ENCODE measurements around the gene LY6G6F.

The LY6G6F gene

DNA sequence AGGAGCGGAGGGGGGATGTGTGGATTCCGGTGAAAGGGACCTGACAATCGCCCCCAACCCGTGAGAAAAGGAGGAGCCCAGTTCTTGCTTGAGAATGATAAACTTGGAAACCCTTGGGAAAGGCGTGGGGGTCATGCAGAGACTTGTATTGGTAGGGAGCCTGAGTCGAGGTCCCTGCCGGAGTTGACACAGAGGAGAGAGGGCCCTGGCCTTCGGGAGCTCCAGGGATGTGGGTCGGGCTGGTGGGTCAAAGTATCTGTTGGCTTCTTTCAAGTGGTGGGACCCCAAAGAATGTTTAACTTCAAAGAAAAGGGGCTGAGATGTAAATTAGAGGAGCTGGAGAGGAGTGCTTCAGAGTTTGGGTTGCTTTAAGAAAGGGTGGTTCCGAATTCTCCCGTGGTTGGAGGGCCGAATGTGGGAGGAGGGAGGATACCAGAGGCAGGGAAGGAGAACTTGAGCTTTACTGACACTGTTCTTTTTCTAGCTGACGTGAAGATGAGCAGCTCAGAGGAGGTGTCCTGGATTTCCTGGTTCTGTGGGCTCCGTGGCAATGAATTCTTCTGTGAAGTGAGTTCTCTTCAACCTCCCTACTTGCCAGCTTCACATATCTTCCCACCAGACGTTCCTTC is 40.2 kb upstream of the LY6G6F start:
- Histone ChIP-seq H3K36me3 (peaks cover 49 to 75% (median 65%) of the 10 kb centered on the region in 11 experiments), H3K4me1 (peaks cover 40 to 61% (median 49%) of the 10 kb centered on the region in 10 experiments)

DNA sequence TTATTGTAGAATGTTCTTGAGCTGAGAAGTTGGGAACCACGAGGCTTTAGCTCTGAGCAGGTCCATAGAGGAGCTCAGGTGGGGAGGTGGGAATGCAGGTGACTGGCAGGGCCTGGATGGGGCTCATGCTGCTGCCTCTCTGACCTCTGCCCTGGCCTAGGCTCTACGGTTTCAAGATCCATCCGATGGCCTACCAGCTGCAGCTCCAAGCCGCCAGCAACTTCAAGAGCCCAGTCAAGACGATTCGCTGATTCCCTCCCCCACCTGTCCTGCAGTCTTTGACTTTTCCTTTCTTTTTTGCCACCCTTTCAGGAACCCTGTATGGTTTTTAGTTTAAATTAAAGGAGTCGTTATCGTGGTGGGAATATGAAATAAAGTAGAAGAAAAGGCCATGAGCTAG is 37.0 kb upstream of the LY6G6F start, which contains the start of gene LY6G5B:
LY6G5B (plus strand) TSS at position 301 of the 400 bp plus-strand sequence. CDS start 975 bp downstream, outside the sequence.
- no peak for TF ChIP-seq Cebpa-rat (IDR thresholded peaks at IDR 0.05)
- Histone ChIP-seq H3K27me3 (no peaks in the 10 kb centered on the region), H3K36me3 (peaks cover 73 to 82% (median 76%) of the 10 kb centered on the region in 11 experiments), H3K9me3 (replicated peaks in 1 of 11) (no peaks in the 10 kb centered on the region), H3K27ac (no peak within 1 kb of the TSS), H3K9ac (peak within 1 kb of the TSS in 8 of 11 experiments; percentile 3 to 94 (median 26); a peak in 6 of 22 replicates), H3K4me2 (0 out of 22 replicates have a peak within 1 kb of the TSS, but pooled peaks of 1 of the 11 experiments have one; percentile 84), H4K20me1 (peaks cover 2 to 70% (median 36%) of the 10 kb centered on the region in 11 experiments; a peak in 17 of 22 replicates), H3K4me3 (no peak within 1 kb of the TSS), H3K4me1 (peaks cover 11 to 32% (median 20%) of the 10 kb centered on the region in 10 experiments)

More for the DNA sequence above, 40.2 kb upstream of the LY6G6F start:
- H3K27ac ChIP-seq, result peak overlapping the region; percentile 66 to 99 (median 93)
- H3K9me3 ChIP-seq (replicated peaks in 1 of 11), result no peaks in the 10 kb centered on the region
- H3K4me3 ChIP-seq, result peak overlapping the region; percentile 77 to 97 (median 95)
- H4K20me1 ChIP-seq, result peaks cover 2 to 51% (median 31%) of the 10 kb centered on the region in 11 experiments; a peak in 17 of 22 replicates
- H3K9ac ChIP-seq, result peak overlapping the region; percentile 89 to 97 (median 94)
- H3K4me2 ChIP-seq, result peak overlapping the region; percentile 78 to 98 (median 92)
- no peaks in the 10 kb centered on the region for H3K27me3 ChIP-seq
- no peak for TF ChIP-seq Cebpa-rat (IDR thresholded peaks at IDR 0.05)

DNA sequence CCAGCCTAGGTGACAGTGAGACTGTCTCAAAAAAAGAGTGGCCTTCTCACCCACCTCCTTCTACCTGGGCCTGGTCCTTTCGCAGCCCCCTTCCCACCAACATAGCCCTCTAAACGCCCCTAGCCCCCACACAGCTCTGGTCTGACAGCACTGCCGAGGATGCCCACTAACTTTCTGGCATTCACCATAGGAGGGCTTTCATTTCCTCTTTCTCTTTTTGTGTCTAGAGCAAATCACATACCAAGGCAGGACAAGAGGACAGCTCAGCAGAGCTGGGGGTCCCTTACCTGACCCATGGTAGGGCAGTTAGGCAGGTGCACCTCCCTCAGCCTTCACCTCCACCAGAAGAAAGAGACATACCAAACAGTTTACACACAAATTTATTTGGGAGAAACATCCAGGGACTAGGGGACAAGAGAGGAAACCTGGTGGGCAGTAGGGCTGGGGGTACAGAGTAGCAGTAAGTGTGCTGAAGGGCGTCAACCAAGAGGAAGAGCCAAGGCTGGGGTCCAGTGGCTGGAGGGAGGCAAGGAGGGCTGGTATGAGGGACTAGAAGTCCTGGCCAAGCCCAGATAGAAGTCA is 30.3 kb upstream of the LY6G6F start:
- peaks cover 0 to 64% (median 11%) of the 10 kb centered on the region in 11 experiments; a peak in 12 of 22 replicates for H4K20me1 ChIP-seq
- peaks cover 26 to 43% (median 34%) of the 10 kb centered on the region in 11 experiments for H3K36me3 ChIP-seq
- no peak overlapping the region for H3K4me3 ChIP-seq
- H3K4me2 ChIP-seq, result peak overlapping the region; percentile 7 to 59 (median 21); a peak in 15 of 22 replicates
- H3K27me3 ChIP-seq, result no peaks in the 10 kb centered on the region
- H3K4me1 ChIP-seq, result peaks cover 30 to 51% (median 46%) of the 10 kb centered on the region in 10 experiments
- no peak for TF ChIP-seq Cebpa-rat (IDR thresholded peaks at IDR 0.05)
- peak overlapping the region in 2 of 11 experiments; percentile 1 to 29; a peak in 2 of 22 replicates for H3K9ac ChIP-seq
- no peaks in the 10 kb centered on the region for H3K9me3 ChIP-seq (replicated peaks in 1 of 11)
- no peak overlapping the region for H3K27ac ChIP-seq

DNA sequence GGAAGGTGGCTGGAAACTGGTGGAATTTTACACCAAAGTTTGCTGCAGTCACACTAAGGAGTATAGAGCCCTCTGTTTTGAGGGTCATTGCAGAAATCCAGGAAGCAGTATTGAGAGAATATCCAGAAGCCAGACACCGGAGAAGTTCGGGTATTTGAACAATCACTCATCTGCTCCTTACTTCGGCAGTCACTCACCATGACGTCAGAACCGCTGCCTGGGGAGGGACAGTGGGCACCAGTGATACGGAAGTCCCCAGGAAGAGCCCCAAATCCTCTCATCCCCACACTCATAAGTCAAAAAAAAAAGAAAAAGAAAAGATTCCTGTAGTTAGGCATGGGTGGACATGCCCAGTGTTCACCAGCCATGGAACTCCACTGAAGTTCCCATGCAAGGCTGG is 29.8 kb upstream of the LY6G6F start:
- TF ChIP-seq Cebpa-rat (IDR thresholded peaks at IDR 0.05), result no peak
- no peak overlapping the region for H3K27ac ChIP-seq
- H4K20me1 ChIP-seq, result peaks cover 0 to 59% (median 10%) of the 10 kb centered on the region in 11 experiments; a peak in 12 of 22 replicates
- no peaks in the 10 kb centered on the region for H3K27me3 ChIP-seq
- peaks cover 35 to 56% (median 51%) of the 10 kb centered on the region in 10 experiments for H3K4me1 ChIP-seq
- no peak overlapping the region for H3K4me3 ChIP-seq
- no peaks in the 10 kb centered on the region for H3K9me3 ChIP-seq (replicated peaks in 1 of 11)
- peaks cover 21 to 38% (median 29%) of the 10 kb centered on the region in 11 experiments for H3K36me3 ChIP-seq
- peak overlapping the region in 7 of 11 experiments; percentile 16 to 59 (median 32); a peak in 10 of 22 replicates for H3K4me2 ChIP-seq
- 0 out of 22 replicates have a peak overlapping the region, but pooled peaks of 1 of the 11 experiments have one; percentile 29 for H3K9ac ChIP-seq

DNA sequence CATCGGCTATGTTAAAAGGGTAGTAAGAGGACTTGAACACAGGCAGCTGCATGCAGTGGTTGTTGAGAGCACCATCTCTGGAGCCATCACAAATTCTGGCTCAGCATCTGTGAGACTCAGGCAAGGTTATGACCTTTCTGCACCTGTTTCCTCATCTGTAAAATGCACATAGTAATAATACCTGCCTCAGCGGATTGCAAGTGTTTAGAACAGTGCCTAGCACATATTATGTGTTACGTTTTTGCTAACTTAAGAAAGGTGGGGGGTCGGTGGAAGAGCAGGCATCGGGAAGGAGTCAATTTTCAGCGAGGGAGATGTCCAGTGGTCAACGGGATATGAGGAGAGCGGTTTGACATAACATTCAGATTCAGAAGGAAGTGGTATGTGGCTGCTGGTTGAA is 28.7 kb upstream of the LY6G6F start:
- Histone ChIP-seq H3K36me3 (peaks cover 10 to 30% (median 20%) of the 10 kb centered on the region in 11 experiments), H3K9ac (no peak overlapping the region), H3K27me3 (no peaks in the 10 kb centered on the region), H4K20me1 (peaks cover 0 to 52% (median 7%) of the 10 kb centered on the region in 11 experiments; a peak in 8 of 22 replicates), H3K9me3 (replicated peaks in 1 of 11) (no peaks in the 10 kb centered on the region), H3K27ac (no peak overlapping the region), H3K4me1 (peaks cover 36 to 64% (median 57%) of the 10 kb centered on the region in 10 experiments), H3K4me2 (peak overlapping the region in 7 of 11 experiments; percentile 1 to 99 (median 22); a peak in 8 of 22 replicates), H3K4me3 (no peak overlapping the region)
- no peak for TF ChIP-seq Cebpa-rat (IDR thresholded peaks at IDR 0.05)

DNA sequence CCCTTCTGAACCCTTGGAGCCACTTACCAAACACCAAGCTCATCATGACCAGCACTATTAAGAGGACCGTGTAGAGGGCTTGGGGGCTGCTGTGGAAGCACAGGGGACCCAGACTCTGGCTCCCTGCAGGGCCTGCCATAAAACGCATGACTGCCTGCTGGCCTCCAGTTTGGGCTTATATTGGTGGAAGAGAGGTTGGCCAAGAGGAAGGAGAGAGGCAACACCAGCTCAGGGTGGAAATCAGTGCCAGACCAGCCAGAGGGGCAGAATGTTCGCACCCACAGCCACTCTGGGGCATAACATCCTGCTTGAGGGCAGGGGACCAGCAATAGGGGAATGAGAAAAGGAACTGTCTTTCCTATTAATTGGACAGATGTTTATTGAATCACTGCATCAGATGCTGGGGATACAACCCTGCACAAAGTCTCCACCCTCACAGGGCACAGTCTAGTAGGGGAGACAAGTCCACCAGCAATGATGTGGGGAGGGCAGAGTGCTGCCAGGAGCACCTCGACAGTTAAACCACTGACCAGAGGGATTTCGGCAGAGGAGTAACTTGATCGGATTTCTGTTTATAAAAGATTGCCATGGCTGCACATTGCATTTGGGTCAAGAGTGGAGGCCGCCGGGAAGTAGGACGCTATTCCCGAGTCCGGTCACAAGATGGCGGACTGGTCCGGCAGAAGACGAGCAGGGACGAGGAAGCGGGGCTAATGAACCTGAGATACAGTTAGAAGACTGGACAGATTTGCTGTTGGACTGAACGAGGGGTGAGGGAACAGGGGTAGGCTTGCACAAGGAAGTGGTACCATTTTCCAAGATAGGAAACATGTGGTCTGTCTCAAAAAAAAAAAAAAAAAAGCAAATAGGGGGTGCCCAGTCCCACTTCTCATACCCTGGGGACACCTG is 26.2 kb upstream of the LY6G6F start, which contains the start of gene LY6G5C:
LY6G5C (minus strand) TSS at position 842 of the 909 bp plus-strand sequence; CDS start at position 148, 694 bp downstream.
- Histone ChIP-seq H3K27me3 (no peaks in the 10 kb centered on the region), H3K9me3 (replicated peaks in 1 of 11) (no peaks in the 10 kb centered on the region), H3K4me2 (peak within 1 kb of the TSS; percentile 90 to 99 (median 96)), H3K9ac (peak within 1 kb of the TSS; percentile 58 to 81 (median 74)), H3K36me3 (peaks cover 19 to 29% (median 24%) of the 10 kb centered on the region in 11 experiments), H3K27ac (peak within 1 kb of the TSS; percentile 47 to 79 (median 70); a peak in 21 of 22 replicates), H3K4me3 (peak within 1 kb of the TSS; percentile 39 to 70 (median 58)), H3K4me1 (peaks cover 35 to 64% (median 57%) of the 10 kb centered on the region in 10 experiments), H4K20me1 (peaks cover 0 to 37% (median 0%) of the 10 kb centered on the region in 11 experiments; a peak in 6 of 22 replicates)
- no peak for TF ChIP-seq Cebpa-rat (IDR thresholded peaks at IDR 0.05)

DNA sequence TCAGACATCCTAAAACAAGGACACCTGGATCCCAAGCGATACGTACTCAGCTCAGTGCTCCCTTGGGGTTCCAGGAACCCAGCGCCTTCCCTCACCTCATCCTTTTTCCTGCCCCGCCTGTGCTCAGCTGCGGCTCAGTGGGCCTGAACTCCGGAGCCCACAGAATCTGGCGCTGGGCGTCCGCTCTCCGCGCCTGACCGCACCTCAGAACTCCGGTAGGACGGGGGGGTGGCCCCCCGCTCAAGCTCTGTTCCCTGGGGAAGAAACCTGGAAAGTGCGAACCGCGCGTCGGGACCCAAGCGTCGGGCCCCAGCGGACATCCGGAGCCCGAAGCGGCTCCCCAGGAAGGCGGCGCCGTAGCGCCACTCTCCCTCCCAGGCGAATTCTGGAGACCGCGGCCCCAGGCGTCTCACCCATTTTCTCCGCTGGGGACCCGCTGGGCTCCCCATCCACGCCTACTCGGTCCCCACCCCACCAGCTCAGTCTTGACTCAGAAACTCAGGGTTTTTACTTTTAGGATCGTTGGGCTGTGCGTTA is 25.5 kb upstream of the LY6G6F start:
- Histone ChIP-seq H3K4me3 (peak overlapping the region; percentile 39 to 70 (median 58)), H3K4me2 (peak overlapping the region; percentile 90 to 99 (median 96)), H3K27me3 (no peaks in the 10 kb centered on the region), H3K27ac (peak overlapping the region; percentile 47 to 79 (median 70); a peak in 21 of 22 replicates), H3K9me3 (replicated peaks in 1 of 11) (no peaks in the 10 kb centered on the region), H4K20me1 (peaks cover 0 to 34% (median 0%) of the 10 kb centered on the region in 11 experiments; a peak in 3 of 22 replicates), H3K9ac (peak overlapping the region; percentile 58 to 81 (median 74)), H3K36me3 (peaks cover 24 to 36% (median 31%) of the 10 kb centered on the region in 11 experiments), H3K4me1 (peaks cover 28 to 60% (median 53%) of the 10 kb centered on the region in 10 experiments)
- no peak for TF ChIP-seq Cebpa-rat (IDR thresholded peaks at IDR 0.05)

DNA sequence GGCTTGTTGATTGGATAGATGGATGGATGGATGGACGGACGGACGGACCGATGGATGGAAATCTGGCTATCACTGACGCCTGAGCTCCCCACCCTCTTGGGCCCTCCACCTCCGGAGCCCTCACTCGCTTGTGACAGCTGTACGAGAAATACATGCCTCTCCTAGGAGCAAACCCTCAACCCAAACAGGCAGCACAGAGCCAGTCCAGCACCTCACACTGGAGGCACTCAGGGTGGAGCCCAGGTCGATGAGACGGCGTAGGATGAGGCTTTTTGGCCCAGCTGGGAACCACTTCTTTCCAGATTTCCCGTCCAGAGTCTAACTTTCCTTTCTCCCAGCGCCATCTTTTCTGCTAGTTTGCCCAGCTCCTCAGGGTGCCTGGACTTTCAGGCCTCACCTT is 23.1 kb upstream of the LY6G6F start:
- TF ChIP-seq Cebpa-rat (IDR thresholded peaks at IDR 0.05), result no peak
- H3K9me3 ChIP-seq (replicated peaks in 1 of 11), result no peaks in the 10 kb centered on the region
- H3K4me3 ChIP-seq, result no peak overlapping the region
- H3K9ac ChIP-seq, result no peak overlapping the region
- H3K4me2 ChIP-seq, result no peak overlapping the region
- peaks cover 21 to 43% (median 38%) of the 10 kb centered on the region in 10 experiments for H3K4me1 ChIP-seq
- H3K27ac ChIP-seq, result no peak overlapping the region
- H4K20me1 ChIP-seq, result peaks cover 0 to 22% (median 0%) of the 10 kb centered on the region in 11 experiments; a peak in 4 of 22 replicates
- peaks cover 48 to 60% (median 55%) of the 10 kb centered on the region in 11 experiments for H3K36me3 ChIP-seq
- no peaks in the 10 kb centered on the region for H3K27me3 ChIP-seq

Data from BLaER1 treated with 17β-estradiol and CSF1 and Interleukin-3, amounts not matched to agents 10 nM and 100 nM (cell line).